ENCODE data around the gene ZBTB7C. TPM values are rescaled to one million over a fixed set of nuclear protein-coding genes. Genes with fewer than 3 reads are reported as not detected.

Gene ZBTB7C
- total RNA-seq, 1 donor from 2014 or later = 7.4 TPM

DNA sequence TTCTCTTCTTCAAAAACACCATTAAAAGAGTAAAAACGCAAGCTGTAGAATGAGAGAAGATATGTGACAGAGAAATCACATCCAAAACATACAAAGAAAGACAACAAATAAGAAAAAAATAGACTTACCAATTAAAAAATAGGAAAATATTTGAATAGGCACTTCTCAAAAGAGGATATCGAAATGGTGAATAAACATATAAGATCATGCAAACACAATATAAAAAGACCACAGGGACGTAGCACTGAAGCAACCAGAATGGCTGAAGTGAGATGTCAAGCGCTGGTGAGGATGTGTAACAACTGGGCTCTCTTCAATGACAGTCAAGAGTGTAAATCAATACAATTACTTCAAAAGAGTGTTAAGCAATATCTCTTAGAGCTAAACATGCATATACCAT lies 202.3 kb downstream of the ZBTB7C start:
- no peaks in the 10 kb centered on the region for H3K36me3 Mint-ChIP-seq
- H3K9me3 Mint-ChIP-seq = peaks cover 17% of the 10 kb centered on the region
- H3K27ac Mint-ChIP-seq = no peak overlapping the region
- no peak overlapping the region for H3K4me3 Mint-ChIP-seq
- DNase-seq (ENCODE audit: low spot score in 2 of 2, unreplicated experiment in 2 of 2) = no peak
- no peaks in the 10 kb centered on the region for H3K4me1 Mint-ChIP-seq
- TF ChIP-seq, protein P1, sequence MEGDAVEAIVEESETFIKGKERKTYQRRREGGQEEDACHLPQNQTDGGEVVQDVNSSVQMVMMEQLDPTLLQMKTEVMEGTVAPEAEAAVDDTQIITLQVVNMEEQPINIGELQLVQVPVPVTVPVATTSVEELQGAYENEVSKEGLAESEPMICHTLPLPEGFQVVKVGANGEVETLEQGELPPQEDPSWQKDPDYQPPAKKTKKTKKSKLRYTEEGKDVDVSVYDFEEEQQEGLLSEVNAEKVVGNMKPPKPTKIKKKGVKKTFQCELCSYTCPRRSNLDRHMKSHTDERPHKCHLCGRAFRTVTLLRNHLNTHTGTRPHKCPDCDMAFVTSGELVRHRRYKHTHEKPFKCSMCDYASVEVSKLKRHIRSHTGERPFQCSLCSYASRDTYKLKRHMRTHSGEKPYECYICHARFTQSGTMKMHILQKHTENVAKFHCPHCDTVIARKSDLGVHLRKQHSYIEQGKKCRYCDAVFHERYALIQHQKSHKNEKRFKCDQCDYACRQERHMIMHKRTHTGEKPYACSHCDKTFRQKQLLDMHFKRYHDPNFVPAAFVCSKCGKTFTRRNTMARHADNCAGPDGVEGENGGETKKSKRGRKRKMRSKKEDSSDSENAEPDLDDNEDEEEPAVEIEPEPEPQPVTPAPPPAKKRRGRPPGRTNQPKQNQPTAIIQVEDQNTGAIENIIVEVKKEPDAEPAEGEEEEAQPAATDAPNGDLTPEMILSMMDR (IDR thresholded peaks at IDR 0.05; ENCODE audit: unreplicated experiment) = no peak
- H3K27me3 Mint-ChIP-seq (ENCODE audit: low read depth) = peaks cover 63% of the 10 kb centered on the region

DNA sequence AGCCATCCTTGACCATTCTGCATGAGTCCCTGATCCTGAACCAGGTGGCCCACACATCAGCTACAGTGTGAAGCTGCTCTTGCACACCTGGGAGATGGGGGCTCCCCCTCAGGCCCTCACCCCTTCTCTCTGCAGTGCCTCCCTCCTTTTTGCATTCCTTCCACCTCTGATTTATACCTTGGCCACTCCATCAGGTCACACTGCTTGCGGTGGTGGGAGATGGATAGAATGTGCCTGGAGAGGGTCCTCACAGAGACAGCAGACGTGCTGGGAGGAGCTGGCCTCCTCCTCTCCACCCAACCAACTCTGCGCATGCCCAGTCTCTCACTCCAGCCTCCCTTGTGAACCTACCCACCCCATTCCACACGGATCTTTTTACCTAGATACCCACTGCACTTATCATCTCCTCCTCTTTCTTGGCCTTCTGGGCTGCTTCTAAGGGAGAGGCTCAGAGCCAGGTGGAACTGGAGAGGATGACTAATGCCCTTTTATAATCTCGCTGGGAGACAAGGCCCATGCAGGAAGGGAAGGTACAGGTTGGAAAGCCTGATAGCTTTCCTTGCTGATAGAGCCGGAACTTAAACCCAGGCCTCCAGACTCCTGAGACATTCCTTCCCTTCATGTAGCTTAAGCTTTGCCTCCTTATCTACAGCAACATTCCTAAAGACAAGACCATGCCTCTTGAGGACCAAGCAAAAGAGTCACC lies 205.1 kb downstream of the ZBTB7C start:
- H3K4me3 Mint-ChIP-seq = no peak overlapping the region
- H3K36me3 Mint-ChIP-seq = no peaks in the 10 kb centered on the region
- TF ChIP-seq, protein P1 (IDR thresholded peaks at IDR 0.05; ENCODE audit: unreplicated experiment) = no peak
- no peak overlapping the region for H3K27ac Mint-ChIP-seq
- peaks cover 3% of the 10 kb centered on the region for H3K4me1 Mint-ChIP-seq
- H3K27me3 Mint-ChIP-seq (ENCODE audit: low read depth) = peaks cover 63% of the 10 kb centered on the region
- H3K9me3 Mint-ChIP-seq = no peaks in the 10 kb centered on the region
- DNase-seq (ENCODE audit: low spot score in 2 of 2, unreplicated experiment in 2 of 2) = no peak

DNA sequence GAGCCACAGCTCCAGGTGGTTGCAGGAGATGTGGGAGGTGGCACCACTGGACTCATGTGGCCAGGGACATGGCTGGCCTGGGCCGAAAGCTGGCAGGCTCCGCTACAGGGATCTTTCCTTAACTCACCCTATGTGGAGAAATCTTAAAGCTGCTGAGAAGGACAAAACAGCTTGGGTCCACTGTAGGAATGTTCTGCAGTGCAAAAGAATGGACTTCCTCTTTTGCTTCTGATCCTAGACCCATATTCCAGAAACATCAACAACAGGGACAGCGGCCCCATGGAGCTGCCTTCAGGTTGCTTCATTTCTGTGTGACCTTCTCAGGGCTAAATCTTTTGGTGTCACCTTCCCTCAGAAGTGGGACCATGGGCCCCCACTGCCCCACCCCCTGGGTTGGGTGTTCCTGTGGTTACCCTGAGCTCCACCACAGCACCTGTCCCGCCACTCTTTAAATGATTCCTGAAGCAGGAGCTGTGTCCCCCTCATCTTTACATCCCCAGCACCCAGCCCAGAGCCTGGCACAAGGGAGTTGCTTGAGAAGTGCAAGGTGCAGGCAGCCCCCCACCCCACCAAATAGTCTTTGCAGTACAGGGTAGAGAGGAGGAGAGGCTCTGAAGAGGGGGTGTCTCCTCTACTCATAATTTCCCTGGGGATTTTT lies 205.8 kb downstream of the ZBTB7C start:
- Mint-ChIP-seq H3K27me3 (ENCODE audit: low read depth) (peaks cover 62% of the 10 kb centered on the region), H3K4me1 (peaks cover 3% of the 10 kb centered on the region), H3K4me3 (no peak overlapping the region), H3K27ac (no peak overlapping the region), H3K9me3 (no peaks in the 10 kb centered on the region), H3K36me3 (no peaks in the 10 kb centered on the region)
- DNase-seq (ENCODE audit: low spot score in 2 of 2, unreplicated experiment in 2 of 2) = no peak
- TF ChIP-seq, protein P1 (IDR thresholded peaks at IDR 0.05; ENCODE audit: unreplicated experiment) = no peak

DNA sequence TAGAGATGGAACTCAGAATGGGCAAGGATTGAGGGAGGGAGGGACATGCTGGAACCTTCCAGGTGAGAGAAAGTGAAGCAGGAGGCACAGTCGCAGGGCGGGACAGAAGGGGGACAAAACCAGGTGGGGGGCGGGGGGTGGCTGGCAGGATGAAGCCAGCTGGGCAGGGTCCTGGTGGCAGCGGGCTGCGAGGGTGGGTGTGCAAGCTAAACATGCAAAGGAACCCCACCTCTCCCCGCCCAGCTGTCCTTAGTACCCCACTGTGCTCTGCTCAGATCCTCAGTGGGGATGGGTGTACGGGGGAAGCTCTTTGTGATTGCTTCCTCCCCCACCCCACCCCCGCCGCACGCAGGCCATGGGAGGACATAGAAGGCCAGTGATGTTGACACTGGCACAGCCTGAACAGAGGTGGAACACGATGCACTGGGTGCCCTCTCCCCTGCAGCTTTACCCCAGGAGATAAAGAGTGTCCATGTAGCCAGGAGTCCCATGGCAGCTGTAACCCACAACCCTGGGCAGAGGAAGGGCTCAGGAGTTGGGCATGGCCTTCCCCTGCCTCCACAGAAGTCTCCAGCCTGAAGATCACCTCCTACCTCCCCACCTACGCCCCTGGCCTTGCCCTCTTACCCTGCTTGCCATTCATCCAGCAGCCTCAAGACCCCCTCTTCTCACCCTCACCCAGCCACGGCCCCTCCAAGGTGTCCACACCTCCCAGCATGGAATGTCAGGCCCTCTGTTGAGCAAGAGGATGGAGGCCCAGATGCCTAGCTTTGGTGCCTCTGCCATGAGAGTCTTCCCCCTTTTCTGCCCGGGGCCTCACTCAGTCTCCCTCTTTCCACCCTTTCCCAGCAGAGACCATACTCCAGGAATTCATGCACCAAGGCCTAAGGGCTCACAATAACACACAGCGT lies 206.6 kb downstream of the ZBTB7C start:
- Mint-ChIP-seq H3K4me3 (no peak overlapping the region), H3K4me1 (peaks cover 3% of the 10 kb centered on the region), H3K27ac (no peak overlapping the region), H3K9me3 (no peaks in the 10 kb centered on the region), H3K36me3 (no peaks in the 10 kb centered on the region), H3K27me3 (ENCODE audit: low read depth) (peaks cover 63% of the 10 kb centered on the region)
- TF ChIP-seq, protein P1 (IDR thresholded peaks at IDR 0.05; ENCODE audit: unreplicated experiment) = no peak
- no peak for DNase-seq (ENCODE audit: low spot score in 2 of 2, unreplicated experiment in 2 of 2)

- H3K4me1 Mint-ChIP-seq = peaks cover 3% of the 10 kb centered on the region
- H3K27me3 Mint-ChIP-seq (ENCODE audit: low read depth) = peaks cover 63% of the 10 kb centered on the region
- H3K4me3 Mint-ChIP-seq = no peak overlapping the region
- no peaks in the 10 kb centered on the region for H3K9me3 Mint-ChIP-seq
- TF ChIP-seq, protein P1 (IDR thresholded peaks at IDR 0.05; ENCODE audit: unreplicated experiment) = no peak
- no peak overlapping the region for H3K27ac Mint-ChIP-seq
- no peaks in the 10 kb centered on the region for H3K36me3 Mint-ChIP-seq
- DNase-seq (ENCODE audit: low spot score in 2 of 2, unreplicated experiment in 2 of 2) = no peak
Observed at GRCh38 chr18:48202006-48202348, 207.2 kb downstream of the ZBTB7C start.

Data from mesothelial cell of epicardium (in vitro differentiated cells).